ENCODE data around the gene RHOA.
A peak's percentile ranks its signal among the peaks of the same experiment; 100 is the strongest.
"Not testable (repeated sequence)": the region's sequence is repeated elsewhere in the genome, so short reads cannot be mapped to it uniquely, and the experiment has no call there.

RHOA gene

DNA sequence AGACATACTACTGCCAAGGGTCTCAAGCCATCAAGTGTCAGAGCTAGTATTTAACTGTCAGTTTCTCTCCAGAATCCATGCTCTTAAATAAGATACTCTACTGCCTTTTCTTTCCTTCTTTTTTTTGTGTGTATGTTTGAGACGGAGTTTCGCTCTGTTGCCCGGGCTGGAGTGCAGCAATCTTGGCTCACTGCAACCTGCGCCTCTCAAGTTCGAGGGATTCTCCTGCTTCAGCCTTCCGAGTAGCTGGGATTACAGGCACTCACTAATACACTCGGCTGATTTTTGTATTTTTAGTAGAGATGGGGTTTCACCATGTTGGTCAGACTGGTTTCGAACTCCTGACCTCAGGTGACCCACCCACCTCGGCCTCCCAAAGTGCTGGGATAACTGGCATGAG lies 6.2 kb downstream of the RHOA start:
- peaks cover 41% of the 10 kb centered on the region for H3K36me3 Mint-ChIP-seq (ENCODE audit: insufficient read depth)
- not testable (repeated sequence) for ATAC-seq (replicated peaks)

GRCh38 chr3:49403891-49404290 lies 7.9 kb downstream of the RHOA start:
- peak overlapping the region in 1 of 2 donors; percentile 35 for H3K27ac Mint-ChIP-seq
- H3K4me1 Mint-ChIP-seq (ENCODE audit: low read depth in 2 of 2), result peaks cover 37 to 55% of the 10 kb centered on the region in 2 donors
- DNase-seq, result no peak
- no peaks in the 10 kb centered on the region for H3K9me3 Mint-ChIP-seq
- no peak for ATAC-seq (replicated peaks)
- H3K36me3 Mint-ChIP-seq (ENCODE audit: insufficient read depth), result peaks cover 51% of the 10 kb centered on the region
- H3K27me3 Mint-ChIP-seq, result no peaks in the 10 kb centered on the region
- H3K4me3 Mint-ChIP-seq, result no peak overlapping the region

More for the DNA sequence above, 6.2 kb downstream of the RHOA start:
- H3K9me3 Mint-ChIP-seq, H3K27me3 Mint-ChIP-seq, DNase-seq: not testable (repeated sequence)
- H3K4me1 Mint-ChIP-seq (ENCODE audit: low read depth in 2 of 2), result peaks cover 40 to 54% of the 10 kb centered on the region in 2 donors
- H3K27ac Mint-ChIP-seq, result peak overlapping the region; percentile 11 to 70
- peak overlapping the region in 1 of 2 donors; percentile 39 for H3K4me3 Mint-ChIP-seq

- no peaks in the 10 kb centered on the region for H3K27me3 Mint-ChIP-seq
- H3K36me3 Mint-ChIP-seq (ENCODE audit: insufficient read depth), result peaks cover 64% of the 10 kb centered on the region
- DNase-seq, result no peak
- ATAC-seq (replicated peaks), result no peak
- H3K4me1 Mint-ChIP-seq (ENCODE audit: low read depth in 2 of 2), result peaks cover 38 to 54% of the 10 kb centered on the region in 2 donors
- H3K27ac Mint-ChIP-seq, result no peak overlapping the region
- no peaks in the 10 kb centered on the region for H3K9me3 Mint-ChIP-seq
- peak overlapping the region in 1 of 2 donors; percentile 15 for H3K4me3 Mint-ChIP-seq
These were observed 10.0 kb downstream of the RHOA start for GRCh38 chr3:49401766-49402165.

DNA sequence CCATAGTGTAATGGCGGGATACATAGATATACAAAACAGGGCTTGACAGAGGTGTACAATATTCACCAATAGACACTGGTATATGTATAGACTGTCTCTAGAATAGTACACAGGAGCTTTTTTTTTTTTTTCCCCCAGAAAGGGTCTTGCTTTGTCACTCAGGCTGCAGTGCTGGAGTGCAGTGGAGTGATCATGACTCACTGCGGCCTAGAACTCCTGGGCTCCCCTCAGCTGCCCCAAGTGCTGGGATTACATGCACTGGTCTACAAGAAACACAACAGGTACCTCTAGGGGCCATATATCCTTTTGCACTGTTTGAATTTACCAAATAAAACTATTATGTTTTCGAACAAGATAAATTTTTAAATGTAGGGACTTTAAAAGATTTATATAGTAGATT lies 12.3 kb downstream of the RHOA start:
- Mint-ChIP-seq H3K9me3 (no peaks in the 10 kb centered on the region), H3K4me1 (ENCODE audit: low read depth in 2 of 2) (peaks cover 43 to 58% of the 10 kb centered on the region in 2 donors), H3K27ac (peak overlapping the region; percentile 64 to 87), H3K36me3 (ENCODE audit: insufficient read depth) (peaks cover 71% of the 10 kb centered on the region), H3K4me3 (peak overlapping the region; percentile 7 to 35), H3K27me3 (no peaks in the 10 kb centered on the region)
- no peak for ATAC-seq (replicated peaks)
- DNase-seq, result no peak

DNA sequence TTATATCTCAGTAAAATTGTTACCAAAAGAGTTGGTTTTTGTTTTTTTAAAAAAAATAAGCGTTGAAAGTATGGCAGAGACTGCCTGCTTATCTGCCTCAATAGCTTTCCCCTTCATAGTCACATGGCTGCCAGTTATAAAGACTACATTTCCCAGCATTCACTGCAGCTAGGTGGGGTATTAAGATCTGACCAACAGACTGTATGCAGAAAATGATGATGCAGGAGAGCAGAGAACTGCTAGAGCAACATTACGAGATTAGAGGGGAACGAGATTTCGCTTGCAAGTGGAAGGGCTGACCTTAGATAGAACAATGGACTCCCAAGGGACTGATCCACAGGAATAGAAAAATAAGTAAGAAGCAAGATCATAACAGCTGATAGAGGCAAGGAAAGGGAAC lies 14.3 kb downstream of the RHOA start:
- ATAC-seq (replicated peaks), result peak; percentile 58
- peak overlapping the region; percentile 2 to 28 for H3K4me3 Mint-ChIP-seq
- H3K4me1 Mint-ChIP-seq (ENCODE audit: low read depth in 2 of 2), result peaks cover 53 to 75% of the 10 kb centered on the region in 2 donors
- no peak for DNase-seq
- peaks cover 77% of the 10 kb centered on the region for H3K36me3 Mint-ChIP-seq (ENCODE audit: insufficient read depth)
- no peaks in the 10 kb centered on the region for H3K9me3 Mint-ChIP-seq
- H3K27ac Mint-ChIP-seq, result peak overlapping the region; percentile 82 to 87
- no peaks in the 10 kb centered on the region for H3K27me3 Mint-ChIP-seq

DNA sequence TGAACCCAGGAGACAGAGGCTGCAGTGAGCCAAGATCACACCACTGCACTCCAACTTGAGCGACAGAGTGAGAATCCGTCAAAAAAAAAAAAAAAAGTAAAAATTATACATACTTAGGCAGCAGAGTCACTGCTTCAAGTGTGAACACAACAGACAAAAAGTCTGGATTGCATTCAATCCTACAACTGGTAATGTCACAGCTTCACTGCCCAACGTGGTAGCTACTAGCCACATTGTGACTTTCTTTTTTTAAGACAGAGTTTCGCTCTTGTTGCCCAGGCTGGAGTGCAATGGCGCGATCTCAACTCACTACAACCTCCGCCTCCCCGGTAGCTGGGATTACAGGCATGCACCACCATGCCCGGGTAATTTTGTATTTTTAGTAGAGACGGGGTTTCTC lies 20.5 kb downstream of the RHOA start:
- not testable (repeated sequence) for H3K4me3 Mint-ChIP-seq; ATAC-seq (replicated peaks); H3K9me3 Mint-ChIP-seq; H3K27ac Mint-ChIP-seq; DNase-seq; H3K27me3 Mint-ChIP-seq
- Mint-ChIP-seq H3K4me1 (ENCODE audit: low read depth in 2 of 2) (peaks cover 47 to 57% of the 10 kb centered on the region in 2 donors), H3K36me3 (ENCODE audit: insufficient read depth) (peaks cover 67% of the 10 kb centered on the region)

GRCh38 chr3:49389297-49389696 lies 22.5 kb downstream of the RHOA start:
- Mint-ChIP-seq H3K36me3 (ENCODE audit: insufficient read depth) (peaks cover 54% of the 10 kb centered on the region), H3K27me3 (no peaks in the 10 kb centered on the region), H3K27ac (peak overlapping the region in 1 of 2 donors; percentile 82), H3K4me1 (ENCODE audit: low read depth in 2 of 2) (peaks cover 38 to 52% of the 10 kb centered on the region in 2 donors), H3K9me3 (no peaks in the 10 kb centered on the region), H3K4me3 (peak overlapping the region in 1 of 2 donors; percentile 14)
- DNase-seq (no peak), ATAC-seq (replicated peaks) (no peak)

DNA sequence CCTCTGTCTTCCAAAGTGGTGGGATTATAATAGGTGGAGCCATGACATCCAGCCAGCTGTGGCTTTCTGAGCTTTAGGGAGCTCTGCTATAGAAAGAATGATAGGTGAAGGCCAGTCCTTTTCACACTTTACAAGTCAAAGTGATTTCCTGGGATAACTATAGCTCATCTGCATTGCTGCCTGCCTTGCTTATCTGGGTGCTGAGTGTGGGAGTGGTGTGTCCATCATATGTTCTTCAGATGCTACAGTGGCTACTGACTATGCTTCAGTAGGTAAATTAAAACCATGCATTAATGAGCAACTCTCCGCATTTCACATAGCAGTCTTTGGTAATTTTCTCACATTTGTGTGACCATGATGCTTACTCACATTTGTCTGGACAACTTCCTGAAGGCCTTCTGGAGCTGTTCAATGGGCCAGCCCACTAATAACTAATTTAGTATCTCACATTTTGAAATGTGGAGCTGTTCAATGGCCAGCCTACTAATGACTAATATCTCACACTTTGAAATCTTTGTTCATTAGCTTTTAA lies 23.4 kb downstream of the RHOA start:
- DNase-seq, result no peak
- Mint-ChIP-seq H3K27ac (peak overlapping the region; percentile 41 to 82), H3K36me3 (ENCODE audit: insufficient read depth) (peaks cover 53% of the 10 kb centered on the region), H3K4me3 (peak overlapping the region; percentile 8 to 38), H3K4me1 (ENCODE audit: low read depth in 2 of 2) (peaks cover 41 to 53% of the 10 kb centered on the region in 2 donors), H3K27me3 (no peaks in the 10 kb centered on the region), H3K9me3 (no peaks in the 10 kb centered on the region)
- peak; percentile 16 for ATAC-seq (replicated peaks)

DNA sequence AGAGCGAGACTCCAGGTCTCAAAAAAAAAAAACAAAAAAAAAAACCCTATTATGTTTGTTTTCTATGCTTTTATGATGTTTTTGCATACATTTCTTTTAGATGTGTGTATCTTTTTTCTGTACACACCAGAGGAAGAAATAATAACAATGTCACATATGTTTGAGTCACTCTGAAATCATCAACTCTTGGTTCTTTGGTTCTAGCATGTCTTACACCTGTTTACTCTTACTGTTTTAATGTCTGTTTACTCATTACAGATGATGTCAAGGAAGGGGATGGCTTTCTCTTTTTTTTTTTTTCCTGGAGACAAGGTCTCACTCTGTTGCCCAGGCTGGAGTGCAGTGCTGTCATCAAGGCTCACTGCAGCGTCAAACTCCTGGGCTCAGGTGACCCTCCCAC lies 24.1 kb downstream of the RHOA start:
- Mint-ChIP-seq H3K36me3 (ENCODE audit: insufficient read depth) (peaks cover 47% of the 10 kb centered on the region), H3K4me3 (peak overlapping the region; percentile 8 to 38), H3K9me3 (no peaks in the 10 kb centered on the region), H3K27ac (peak overlapping the region; percentile 41 to 82), H3K27me3 (no peaks in the 10 kb centered on the region), H3K4me1 (ENCODE audit: low read depth in 2 of 2) (peaks cover 41 to 51% of the 10 kb centered on the region in 2 donors)
- DNase-seq (no peak), ATAC-seq (replicated peaks) (peak; percentile 31)

GRCh38 chr3:49386056-49386756 lies 25.6 kb downstream of the RHOA start:
- ATAC-seq (replicated peaks), result no peak
- Mint-ChIP-seq H3K9me3 (no peaks in the 10 kb centered on the region), H3K4me1 (ENCODE audit: low read depth in 2 of 2) (peaks cover 42 to 51% of the 10 kb centered on the region in 2 donors), H3K36me3 (ENCODE audit: insufficient read depth) (peaks cover 41% of the 10 kb centered on the region), H3K27me3 (no peaks in the 10 kb centered on the region), H3K27ac (peak overlapping the region; percentile 50 to 67), H3K4me3 (peak overlapping the region; percentile 24 to 62)
- DNase-seq, result no peak

GRCh38 chr3:49385617-49386016 lies 26.2 kb downstream of the RHOA start:
- H3K4me3 Mint-ChIP-seq, result peak overlapping the region in 1 of 2 donors; percentile 62
- ATAC-seq (replicated peaks), result no peak
- peak overlapping the region in 1 of 2 donors; percentile 50 for H3K27ac Mint-ChIP-seq
- H3K9me3 Mint-ChIP-seq, result no peaks in the 10 kb centered on the region
- peaks cover 35% of the 10 kb centered on the region for H3K36me3 Mint-ChIP-seq (ENCODE audit: insufficient read depth)
- no peaks in the 10 kb centered on the region for H3K27me3 Mint-ChIP-seq
- no peak for DNase-seq
- peaks cover 42 to 51% of the 10 kb centered on the region in 2 donors for H3K4me1 Mint-ChIP-seq (ENCODE audit: low read depth in 2 of 2)

- Mint-ChIP-seq H3K27me3 (no peaks in the 10 kb centered on the region), H3K36me3 (ENCODE audit: insufficient read depth) (peaks cover 36% of the 10 kb centered on the region), H3K27ac (peak overlapping the region; percentile 74 to 80), H3K4me3 (peak overlapping the region; percentile 29 to 34), H3K9me3 (no peaks in the 10 kb centered on the region), H3K4me1 (ENCODE audit: low read depth in 2 of 2) (peaks cover 45 to 63% of the 10 kb centered on the region in 2 donors)
- DNase-seq, result no peak
- ATAC-seq (replicated peaks), result no peak
These were observed 28.4 kb downstream of the RHOA start for GRCh38 chr3:49383387-49383786.

DNA sequence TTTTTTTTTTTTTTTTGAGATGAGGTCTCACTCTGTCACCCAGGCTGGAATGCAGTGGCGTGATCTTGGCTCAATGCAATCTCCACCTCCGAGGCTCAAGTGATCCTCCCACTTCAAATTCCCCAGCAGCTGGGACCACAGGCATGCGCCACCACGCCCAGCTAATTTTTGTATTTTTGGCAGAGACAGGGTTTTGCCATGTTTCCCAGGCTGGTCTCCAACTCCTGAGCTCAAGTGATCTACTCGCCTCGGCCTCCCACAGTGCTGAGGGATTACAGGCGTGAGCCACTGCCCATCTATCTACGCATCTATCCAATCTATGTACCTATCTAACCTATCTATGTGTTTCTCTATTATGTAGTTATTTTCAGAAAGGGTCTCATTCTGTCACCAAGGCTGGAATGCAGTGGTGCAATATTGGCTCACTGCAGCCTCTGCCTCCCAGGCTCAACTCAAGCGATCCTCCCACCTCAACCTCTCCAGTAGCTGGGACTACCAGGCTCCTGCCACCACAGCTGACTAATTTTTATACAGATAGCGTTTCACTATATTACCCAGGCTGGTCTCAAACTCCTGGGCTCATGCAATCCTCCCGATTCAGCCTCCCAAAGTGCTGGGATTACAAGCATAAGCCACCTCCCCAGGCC lies 33.4 kb downstream of the RHOA start:
- ATAC-seq (replicated peaks) (no peak), DNase-seq (no peak)
- H3K9me3 Mint-ChIP-seq, result no peaks in the 10 kb centered on the region
- peak overlapping the region; percentile 29 to 66 for H3K4me3 Mint-ChIP-seq
- H3K27ac Mint-ChIP-seq, result peak overlapping the region; percentile 87 to 90
- H3K27me3 Mint-ChIP-seq, result no peaks in the 10 kb centered on the region
- peaks cover 38% of the 10 kb centered on the region for H3K36me3 Mint-ChIP-seq (ENCODE audit: insufficient read depth)
- peaks cover 31 to 49% of the 10 kb centered on the region in 2 donors for H3K4me1 Mint-ChIP-seq (ENCODE audit: low read depth in 2 of 2)
